Right hindlimb (tissue), 1 donor: ENCODE measurements around the gene CXCL12.

Experiments used
- DNase-seq: peaks from one replicate; pipeline ENCODE4 v3.0.0-alpha.2; 2018

Gene CXCL12

DNA sequence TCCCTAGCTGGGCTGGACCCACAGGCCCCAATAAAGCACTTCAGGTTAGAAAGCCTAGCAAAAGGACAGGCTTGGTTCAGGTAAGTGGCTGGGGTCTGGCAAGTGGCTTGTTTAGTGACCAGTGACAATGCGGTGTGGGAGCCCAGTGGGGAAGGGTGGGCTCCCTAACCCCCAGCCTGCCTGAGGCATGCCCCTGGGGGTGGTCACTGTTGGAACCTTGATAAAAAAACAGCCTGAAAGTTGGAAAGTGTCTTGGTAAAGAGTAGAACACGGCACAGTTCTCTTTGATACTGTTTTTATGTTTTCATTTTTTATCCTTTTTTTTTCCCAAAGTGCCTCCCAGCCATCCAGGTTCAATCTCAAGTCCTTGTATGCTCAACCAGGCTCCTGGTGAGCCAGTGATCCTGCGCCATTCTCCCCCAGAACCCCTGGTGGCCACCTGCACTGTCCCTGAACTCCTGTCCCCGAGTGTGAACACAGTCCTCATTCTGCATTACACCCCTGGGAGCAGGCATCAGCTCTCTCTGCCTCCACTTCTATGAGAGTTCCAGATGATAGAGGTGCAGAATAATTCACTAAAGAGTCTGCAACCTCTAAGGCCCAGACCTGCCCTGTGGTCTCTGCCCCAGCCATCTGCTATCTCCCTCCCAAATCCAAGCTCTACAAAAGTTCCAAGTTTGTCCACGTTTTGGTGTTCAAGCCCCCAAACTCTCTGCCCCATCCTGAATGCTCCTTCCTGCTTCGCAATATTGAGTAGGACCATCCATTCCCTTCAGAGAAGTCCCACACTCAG lies 15.0 kb upstream of the CXCL12 start:
- peak; percentile 2 for DNase-seq

DNA sequence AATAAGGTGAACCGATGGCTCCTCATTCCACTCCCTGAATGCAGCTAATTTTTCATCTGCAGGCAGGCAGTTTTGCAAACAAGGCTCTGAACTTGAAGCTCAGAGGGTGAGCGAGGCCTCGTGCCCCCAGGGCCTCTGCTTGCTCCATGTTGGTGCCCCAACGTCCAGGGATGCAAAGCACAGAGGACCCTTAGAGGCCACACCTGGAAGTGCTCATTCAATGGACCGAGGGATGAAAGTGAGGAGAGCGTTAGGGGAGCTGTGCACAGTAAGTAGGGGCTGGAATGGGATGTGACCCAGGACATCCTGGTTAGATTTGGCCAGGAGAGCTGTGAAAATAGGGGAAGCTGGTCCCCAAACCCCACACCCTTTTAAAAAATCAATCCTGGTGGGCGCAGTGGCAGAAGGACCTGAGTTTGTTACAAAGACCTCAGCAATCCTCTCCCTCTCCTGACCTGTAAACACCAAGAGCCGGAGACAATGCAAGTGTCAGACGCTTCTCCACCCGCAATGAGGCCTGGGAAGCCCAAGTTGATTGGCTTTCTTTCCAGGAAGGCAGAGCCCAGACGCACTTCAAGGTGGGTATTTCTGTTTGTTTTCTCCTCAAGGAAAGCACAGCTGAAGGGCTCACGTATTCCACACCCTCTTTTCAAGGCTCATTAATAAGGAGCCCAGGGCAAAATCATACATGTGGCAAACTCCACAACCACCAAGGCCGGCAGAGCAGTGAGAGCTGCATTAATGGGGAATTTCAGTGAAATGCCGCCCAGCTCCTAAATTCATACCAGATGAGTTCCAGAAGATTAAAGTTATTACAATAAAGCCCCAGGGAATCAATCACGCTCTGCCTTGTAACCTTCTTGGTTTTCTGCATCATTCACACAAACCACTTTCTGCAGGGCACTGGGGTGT lies 14.1 kb upstream of the CXCL12 start:
- DNase-seq, result peak; percentile 12

DNA sequence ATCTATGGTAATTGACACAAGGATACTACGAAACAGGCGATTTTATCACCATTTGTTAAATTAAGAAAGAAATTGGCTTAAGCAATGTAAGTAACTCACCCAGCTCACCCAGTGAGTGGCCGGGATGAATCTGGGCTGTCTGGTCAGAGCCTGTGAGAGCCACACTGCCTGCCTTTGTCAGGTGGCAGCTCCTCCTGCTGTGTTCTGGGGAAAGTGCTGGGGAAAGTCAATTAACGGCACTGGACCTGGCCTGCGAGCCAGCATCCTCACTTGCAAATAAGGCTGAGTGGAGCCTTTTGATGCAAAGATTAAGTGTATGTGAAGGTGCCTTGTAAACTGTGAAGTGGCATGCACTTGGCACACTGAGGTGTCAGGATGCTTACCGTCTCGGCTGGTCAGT lies 13.4 kb upstream of the CXCL12 start:
- peak; percentile 6 for DNase-seq

DNA sequence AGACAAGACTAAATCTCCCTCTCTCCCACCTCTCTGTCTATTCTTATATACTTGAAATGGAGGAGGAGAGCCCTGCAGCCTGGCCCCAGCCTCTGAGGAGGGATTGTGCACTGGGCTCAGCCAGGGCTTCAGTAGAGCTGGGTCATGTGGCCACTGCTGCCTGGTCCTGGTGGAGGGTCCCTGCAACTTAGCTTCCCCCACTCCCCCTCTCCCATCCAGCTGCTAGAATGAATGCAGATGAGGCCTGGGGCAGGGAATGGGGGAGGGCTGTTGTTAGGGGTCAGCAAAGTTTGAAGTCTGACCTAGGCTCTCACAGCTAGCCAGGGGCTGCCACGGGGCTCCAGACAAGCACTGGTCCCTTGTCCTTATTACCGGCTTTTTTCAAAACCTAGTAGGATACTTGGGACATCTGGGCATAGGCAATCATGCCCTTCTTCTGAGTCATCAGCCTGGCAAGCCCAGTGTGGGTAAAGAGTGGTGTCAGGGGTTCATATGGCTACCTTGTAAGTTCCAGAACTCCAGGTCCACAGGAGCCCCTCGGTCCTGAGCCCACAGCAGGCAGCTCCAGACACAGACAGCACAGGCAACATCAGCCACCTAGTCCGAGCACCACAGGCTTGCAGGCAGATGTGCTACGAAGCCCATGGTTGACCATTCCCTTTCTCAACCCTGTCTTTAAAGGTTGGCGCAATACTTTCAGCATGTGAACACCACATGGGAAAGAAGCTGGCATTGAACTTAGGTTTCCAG lies 12.8 kb upstream of the CXCL12 start:
- peak; percentile 18 for DNase-seq

DNA sequence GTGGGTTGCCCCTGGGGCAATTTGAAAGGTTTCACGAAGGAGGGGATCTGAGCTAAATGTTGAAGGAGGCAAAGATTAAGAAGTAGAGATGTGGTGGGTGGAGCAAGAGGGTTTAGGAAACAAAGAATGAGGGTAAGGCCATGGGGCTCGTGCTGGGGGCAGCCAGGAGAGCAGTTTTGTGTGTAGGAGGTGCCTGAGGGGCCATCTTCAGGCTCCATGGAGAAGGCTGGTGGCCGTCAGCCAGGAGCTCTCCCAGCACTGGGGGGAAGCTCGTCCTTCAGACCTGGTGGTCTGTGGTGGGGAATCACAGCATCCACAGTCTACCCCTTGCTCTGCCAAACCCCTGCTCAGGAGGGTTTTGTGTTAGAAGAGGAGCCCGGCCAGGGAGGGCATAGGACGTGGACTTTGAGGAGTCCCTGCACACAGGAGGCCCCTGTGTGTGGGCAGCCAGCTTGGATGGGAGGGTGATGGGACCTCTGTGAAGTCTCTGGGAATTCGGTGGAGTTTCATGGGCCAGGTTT lies 11.8 kb upstream of the CXCL12 start:
- peak; percentile 31 for DNase-seq

DNA sequence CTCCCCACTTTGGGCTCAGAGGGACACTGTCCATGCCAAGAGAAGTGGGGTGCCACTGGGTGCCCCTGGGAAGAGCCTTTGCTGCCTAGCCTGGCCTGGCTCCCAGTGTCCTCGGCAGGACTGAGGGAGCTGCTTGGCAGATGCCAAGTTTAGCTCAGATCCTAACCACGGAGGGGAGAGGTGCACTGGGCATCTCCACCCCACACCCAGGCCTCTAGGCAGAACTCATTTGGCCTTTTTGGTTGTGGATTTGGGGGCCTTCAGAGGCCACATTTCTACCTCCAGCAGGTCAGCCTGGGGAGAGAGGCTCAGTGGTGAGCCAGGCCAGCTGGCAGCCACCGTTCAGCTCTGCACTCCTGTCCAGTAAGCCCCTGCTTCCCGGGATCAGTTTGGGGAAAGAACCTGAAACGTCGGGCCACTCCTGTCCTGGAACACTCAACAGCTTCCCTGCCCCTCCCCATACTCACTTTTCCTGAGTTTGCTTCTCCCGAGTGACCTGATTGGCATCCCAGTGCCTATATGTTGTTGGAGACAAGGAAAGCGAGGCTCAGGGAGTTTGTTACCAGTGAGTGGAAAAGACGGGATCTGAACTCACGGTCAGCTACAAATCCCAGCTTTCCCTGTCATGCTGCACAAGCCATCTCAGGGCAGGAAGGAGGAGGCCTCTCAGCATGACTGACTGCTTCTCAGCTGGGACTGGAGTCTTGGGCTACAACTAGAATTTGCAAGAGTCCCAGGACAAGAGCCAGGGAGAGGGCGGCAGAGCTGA lies 11.2 kb upstream of the CXCL12 start:
- DNase-seq, result peak; percentile 16

DNA sequence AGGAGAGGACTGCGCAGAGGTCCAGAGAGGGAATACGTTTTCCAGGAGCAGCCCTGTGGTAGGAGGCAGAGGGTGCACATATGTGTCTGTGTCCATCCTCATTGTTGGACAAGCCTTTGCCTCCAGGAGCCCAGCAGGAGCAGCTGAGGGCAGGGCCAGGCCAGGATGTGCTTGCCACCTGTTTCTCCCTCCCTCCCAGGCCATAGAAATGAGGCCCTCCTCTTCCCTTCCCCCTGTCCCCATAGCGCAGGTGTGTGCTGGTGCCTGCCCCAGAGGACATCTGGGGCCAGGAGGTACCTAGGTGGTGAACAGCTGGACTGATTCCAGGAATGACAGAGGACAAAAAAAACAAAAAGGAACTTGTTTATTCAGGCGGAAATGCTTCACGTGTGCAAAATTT lies 10.5 kb upstream of the CXCL12 start:
- DNase-seq, result peak; percentile 17

DNA sequence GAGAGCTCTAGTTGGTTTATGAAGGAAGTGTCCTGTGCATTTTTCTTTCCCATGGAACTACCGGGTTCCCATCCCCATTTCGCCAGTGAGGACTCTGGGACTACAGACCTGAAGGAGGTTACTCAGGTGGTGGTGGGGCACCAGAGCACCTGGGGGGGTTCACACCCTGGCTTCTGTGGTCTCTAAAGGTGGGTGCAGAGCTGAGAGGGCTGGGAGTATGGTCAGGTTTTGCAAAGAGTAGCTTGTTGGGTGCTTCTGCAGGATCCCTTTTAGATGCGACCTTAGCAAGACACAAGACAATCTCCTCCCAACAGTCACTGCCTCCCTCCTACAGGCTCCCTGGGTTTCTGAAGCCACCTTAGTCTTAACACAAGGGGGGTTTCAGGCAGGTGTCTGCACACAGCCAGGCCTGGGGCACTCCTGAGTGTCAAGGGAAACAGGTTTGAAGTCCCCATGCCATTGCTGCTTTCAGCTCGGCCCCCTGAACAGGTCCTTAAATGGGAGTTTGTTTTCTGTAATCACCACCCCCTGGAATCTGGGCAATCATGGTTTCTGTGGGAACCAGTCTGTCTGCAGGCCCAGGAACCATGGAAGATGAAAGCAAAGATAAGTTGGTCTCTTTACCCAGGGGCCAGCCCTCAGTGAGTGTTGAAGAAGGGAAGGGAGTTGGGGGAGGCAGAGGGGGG lies 9.9 kb upstream of the CXCL12 start:
- peak; percentile 8 for DNase-seq

DNA sequence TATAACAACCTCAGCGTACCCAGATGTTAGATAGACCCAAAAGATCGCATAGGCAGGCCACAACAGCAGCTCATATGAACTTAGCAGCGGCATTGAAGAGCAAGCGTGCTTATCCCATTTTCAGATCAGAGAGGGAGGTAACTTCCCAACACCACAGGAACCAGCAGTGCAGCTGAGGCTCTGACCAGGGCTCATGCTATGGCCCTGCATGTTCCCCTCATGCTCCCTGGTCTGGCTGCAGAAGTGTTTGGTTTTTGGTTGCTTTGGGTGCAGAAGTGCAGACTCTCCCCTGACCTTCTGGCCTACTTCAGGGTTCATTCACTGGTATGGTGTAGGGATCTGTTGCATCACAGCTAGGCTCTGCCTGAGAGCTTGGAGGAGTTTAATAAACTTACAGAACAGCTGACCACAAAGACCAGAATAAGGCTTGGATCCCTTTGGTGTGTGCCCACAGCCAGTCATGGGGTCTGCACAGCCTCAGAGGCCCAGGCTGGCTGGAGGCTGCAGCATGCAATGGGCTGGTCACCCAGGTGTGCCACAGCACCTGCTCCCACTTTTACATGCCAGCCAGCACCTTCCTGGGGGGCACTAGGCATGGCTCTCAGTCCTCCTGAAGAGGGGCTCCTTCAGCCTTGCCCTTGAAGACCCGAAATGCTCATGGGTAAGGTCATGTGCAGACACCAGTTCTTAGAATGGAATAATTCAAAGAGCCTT lies 9.1 kb upstream of the CXCL12 start:
- DNase-seq, result peak; percentile 2

DNA sequence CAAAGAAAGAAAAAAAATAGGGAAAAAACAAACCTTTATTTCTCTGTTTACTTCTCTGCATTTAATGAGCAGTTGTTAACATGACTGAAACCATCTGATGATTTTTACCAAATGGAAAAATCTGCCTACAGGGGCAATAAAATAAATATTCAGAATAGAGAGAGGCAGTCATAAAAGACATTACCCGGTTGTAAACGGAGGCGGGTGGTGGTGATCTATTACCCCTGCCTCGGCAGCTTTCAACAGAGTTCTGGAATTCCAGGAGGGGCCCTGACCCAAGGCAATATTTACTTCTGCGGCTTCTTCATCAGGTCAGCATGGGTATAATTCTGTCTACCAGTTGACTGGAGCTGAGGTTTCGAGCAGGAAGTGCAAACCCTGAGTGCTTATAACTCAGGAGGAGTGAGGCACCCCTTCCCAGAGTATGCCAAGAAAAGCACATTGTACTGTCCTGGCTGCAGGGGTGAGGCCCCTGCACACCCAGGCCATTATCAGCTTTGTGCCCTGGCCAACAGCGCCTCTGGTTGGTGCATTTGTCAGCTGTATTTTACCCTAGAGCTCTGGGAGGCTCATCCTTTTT lies 8.2 kb upstream of the CXCL12 start:
- DNase-seq, result peak; percentile 25

DNA sequence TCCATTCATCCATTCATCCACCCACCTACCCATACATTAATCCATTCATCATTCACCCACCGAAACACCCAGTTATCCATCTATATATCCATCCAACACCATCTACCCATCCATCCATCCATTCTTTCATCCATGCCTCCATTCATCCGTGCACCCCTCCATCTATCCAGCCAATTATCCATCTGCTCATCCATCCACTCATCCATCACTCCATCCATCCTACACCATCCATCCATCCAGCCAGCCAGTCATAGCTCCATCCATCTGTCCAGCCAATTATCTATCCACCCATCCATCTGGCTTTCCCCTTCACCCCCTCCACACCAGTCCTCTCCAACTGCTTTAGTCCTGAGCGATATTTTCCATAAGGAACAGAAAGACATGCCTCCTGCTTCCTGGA lies 7.5 kb upstream of the CXCL12 start:
- peak; percentile 2 for DNase-seq

DNA sequence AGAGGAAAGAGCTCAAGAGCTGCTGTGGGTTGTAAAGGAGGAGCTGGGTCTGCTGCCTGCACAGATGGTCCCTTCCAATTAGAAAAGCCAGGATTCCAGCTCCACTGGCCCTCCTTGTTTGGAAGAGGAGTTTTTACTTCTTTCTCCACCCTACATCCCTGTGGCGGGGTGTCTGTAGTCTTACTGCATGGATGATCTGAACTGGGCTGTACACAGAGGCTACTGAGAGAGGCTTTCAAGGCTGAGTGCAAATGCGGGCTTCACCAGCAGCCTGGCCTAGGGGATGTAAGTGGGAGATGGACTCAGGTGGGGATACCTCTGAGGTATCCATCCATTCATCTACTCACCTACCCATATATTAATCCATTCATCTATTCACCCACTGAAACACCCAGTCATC lies 7.1 kb upstream of the CXCL12 start:
- peak; percentile 3 for DNase-seq

DNA sequence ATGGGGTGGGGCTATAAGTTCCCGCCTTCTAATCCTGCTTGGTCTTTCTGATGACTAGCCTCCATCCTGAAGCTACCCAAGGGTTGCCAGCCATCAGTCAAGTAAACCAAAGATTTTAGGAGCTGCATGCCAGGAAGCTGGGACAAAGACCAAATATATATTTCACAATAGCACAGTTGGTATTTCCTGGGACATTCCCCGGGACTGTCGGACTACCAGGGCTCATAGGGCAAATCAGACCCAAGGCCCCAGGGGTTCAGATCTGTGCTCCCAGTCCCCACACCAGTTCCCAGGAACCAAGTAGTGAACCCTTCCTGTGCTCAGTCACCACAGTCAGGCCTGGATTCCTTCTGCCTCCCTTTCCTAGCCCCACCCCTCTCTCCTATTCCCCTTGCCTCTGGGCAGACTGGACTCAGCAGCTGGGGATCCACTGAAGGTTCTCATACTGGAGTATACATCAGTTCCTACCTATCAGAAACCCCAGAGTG lies 5.7 kb upstream of the CXCL12 start:
- DNase-seq, result peak; percentile 6

DNA sequence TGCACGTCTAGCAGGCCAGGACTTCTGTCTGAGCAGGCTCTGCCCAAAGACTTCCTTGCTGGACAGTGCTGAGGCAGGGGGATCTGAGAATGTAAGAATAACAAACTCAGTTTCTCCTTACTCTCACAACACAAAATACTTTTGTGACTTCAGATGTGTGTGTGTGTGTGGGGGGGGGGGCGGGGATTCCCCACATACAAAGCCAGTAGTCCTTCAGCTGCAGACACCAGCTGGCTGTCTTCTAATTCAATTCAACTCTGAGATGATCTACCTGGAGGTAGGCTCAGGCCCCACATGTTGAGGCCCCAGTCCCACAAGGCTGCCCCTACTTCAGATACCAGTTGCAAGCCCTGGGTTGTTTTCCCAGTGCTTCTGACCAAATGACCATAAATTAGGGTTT lies 4.7 kb upstream of the CXCL12 start:
- peak; percentile 9 for DNase-seq

DNA sequence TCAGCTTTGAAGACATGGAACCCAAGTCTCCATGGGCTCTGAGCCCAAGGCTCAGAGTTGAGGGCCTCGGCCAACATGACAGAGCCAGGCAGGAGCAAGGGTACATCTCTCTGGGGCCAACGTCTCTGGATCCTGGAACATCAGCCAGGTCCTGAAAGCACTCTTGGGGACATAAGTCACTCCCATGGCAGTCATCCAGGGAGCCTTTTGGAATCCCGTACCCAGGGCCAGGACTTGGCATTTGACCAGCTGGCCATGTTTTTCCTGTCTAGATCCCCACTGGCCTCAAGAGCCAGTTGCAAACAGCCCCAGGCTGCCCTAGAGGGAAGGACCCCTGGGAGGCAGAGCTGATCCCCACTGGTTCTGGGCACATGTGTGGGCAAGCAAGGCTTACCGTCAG lies 4.3 kb upstream of the CXCL12 start:
- peak; percentile 20 for DNase-seq

DNA sequence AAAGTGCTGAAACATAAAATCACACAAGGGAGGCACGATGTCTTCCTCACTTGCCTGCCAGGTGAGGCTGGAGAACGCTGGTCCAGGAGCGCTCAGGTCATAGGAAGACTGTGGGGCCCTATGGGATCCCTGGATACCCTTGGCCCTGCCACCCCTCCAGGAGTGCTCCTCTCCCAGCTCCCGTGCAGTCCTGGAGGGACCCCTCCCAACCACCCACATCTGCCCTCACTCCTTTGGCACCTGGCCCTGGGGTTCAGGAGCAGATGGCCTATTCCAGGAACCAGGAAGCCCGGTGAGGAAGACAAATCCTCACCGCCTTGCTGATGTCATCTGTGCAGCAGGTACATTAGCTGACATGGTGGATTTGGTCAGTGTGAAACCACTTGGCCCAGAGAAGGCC lies 3.7 kb upstream of the CXCL12 start:
- DNase-seq, result peak; percentile 17

DNA sequence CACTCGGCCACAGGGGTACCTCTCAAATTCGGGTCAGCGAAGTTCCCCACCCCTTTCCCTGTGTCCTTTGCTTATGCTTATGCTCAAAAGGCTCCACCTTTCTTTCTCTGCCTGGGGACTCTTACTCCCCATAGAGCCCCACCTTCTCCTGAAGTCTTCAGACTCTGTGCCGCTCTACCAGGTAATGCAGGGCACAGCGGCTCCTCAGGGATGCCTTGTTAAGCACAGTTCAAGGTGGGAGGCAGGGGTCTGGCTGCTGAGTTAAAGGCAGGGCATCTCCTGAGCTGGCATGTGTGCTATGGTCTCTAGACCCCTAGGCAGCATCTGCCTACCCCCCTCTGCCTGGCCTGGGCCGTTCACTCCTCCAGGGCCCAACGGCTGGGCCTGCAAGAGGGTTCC lies 3.0 kb upstream of the CXCL12 start:
- DNase-seq, result peak; percentile 13

DNA sequence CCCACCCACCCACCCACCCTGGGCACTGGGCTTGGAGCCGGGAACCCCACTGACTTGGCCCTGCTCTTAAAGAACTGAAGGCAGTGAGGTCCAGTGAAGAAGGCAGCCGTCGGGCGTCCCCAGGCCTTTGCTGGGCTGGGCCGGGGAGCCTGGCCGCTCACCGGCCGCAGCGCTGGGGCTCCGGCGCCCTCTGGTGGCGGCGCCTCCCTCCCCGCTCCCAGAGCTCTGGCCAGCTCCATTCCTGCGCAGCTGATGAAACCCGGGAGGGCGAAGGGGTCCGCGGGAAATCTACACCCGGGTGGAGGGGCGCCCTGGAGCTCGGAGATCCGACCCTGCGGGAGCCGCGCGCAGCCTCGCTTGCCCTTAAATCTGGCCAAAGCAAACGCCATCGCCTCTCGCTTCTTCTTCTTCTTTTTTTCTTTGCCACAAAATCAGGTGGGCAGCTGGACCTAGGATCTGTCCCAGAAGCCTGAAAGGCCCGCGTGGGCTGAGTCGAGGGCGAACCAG lies 1.7 kb upstream of the CXCL12 start:
- peak; percentile 78 for DNase-seq

DNA sequence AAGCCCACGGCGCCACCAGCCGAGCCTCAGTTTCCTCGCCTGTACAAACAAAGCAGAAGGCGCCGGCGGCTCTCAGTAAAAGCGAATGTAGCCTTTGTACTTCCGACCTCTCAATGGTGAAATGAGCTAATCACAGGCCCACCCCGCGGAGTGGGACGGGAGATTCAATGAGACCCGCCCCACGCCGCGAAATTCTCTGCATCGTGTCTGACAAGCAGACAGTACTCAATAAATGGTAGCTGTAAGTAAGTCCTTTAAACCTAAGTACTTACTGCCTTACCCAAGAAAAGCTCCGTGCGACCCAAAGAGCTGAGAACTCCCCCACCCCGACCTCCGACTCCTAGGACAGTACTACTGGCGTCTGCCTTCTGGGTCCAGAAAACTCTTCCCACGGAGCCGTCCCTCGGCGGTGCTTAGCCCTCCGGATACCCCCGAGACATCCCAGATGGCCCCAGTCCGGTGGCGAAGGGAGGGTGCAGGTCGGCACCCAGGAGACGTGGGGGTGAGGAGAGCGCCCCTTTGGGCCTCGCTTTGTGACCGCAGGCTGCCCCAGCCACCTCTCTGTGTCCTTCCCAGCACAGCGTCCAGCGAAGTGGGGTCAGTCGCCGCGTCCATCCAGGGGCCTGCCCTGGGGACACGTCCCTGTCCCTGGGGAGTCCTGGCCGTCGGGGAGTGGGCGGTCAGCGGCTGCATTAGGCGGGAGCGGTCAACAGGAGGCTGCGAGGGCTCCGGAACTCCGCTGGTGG lies 972 bp upstream of the CXCL12 start:
- peak; percentile 68 for DNase-seq
